PC-3 (cell line): Measurements from ENCODE around the gene PFN2.

Experiments used
- CTCF ChIP-seq: fragments of 300-600 bp; sonication (generic); conservative IDR thresholded peaks from 2 replicates; pipeline ENCODE4 v1.5.1; 2017; ENCODE audit warnings: antibody characterized with exemption, low read depth, mild to moderate bottlenecking, low read length
- EZH2 ChIP-seq: fragments of 300-600 bp; sonication (generic); IDR thresholded peaks from one replicate; pipeline ENCODE4 v1.6.1; 2017; ENCODE audit warnings: antibody characterized with exemption, mild to moderate bottlenecking, low read length; ENCODE audit not compliant: unreplicated experiment

- no peak for TF ChIP-seq CTCF
- no peak for TF ChIP-seq EZH2
Observed at GRCh38 chr3:149989307-149989706, 18.6 kb upstream of the PFN2 start.
